NCI-H2227 treated with DMSO at 0.1 percent for 48 hours (cell line): ENCODE data around the gene CAPN12.

Source experiments
- DNase-seq: peaks from one replicate; lab custom pipeline; 2025; lab: John Stamatoyannopoulos, UW

The CAPN12 gene

DNA sequence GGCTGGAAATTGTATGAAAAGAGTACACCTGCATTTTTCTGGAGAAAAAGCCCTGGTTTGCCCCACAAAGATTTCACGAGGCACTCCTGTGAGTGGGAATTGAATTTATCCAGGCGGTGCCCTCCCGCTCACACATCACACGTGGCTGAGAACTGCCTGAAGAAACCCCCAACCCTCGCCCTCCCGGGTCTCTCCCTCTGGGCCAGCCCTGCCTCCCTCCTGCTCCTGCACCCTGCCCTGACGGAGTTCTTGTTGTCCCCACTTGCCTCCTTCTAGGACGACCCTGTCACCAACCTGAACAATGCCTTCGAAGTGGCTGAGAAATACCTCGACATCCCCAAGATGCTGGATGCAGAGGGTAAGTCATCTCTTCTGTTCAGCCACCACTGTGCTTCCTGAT, 35.2 kb downstream of the CAPN12 start:
- no peak for DNase-seq

DNA sequence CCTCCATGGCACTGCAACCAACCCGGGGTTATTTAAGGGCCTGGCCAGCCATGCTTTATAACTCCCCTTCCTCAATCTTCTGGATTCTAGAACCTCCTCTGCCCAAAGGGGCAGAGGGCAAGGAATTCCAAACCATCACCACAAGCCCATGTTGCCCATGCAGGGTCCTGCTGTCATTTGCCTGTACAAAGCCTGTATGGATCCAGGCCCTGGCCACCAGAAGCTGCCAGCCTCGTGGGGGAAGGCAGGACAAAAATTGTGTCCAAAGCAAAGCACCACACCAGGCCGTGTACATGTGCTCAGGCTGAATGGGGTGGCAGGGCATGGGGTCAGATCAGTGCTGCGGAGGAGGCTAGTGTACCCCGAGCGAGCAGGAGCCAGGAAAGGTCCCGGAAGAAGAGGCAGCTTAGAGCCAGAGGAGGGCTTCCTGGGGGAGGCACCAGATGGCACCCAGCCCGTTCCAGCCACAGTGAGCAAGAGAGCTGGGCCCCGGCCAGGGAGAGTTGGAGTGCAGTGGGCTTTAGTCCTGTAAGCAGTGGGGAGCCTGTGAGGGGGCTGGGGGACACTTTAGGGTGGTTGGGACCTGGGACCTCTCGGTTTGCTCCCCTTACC, 35.8 kb downstream of the CAPN12 start:
- DNase-seq = no peak

DNA sequence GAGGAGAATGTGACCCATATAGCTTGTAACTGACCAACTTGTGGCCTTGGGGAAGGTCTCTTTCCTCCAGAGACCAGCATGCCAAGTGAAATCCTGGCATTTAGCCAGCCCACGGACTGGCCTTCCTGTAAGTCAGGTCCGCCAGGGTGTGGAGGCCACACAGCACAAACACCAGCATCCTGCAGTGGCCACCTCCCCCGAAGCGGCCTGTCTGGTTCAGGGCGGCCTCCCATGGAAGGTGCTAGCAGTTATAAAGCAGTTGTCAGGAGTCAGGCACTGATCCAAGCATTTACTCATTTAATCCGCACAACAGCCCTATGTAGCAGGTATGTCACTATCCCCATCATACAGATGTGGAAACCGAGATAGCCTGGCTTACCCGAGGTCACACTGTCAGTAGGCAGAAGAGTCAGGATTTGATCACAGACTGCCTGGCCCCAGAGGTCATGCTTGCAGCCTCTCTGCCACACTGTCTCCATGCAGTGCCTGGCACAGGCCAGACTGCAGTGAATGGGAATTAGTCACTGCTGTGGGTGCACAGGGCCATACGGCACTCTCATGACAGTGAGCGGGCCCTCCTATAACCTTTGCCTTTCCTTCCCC, 36.7 kb downstream of the CAPN12 start:
- no peak for DNase-seq

DNA sequence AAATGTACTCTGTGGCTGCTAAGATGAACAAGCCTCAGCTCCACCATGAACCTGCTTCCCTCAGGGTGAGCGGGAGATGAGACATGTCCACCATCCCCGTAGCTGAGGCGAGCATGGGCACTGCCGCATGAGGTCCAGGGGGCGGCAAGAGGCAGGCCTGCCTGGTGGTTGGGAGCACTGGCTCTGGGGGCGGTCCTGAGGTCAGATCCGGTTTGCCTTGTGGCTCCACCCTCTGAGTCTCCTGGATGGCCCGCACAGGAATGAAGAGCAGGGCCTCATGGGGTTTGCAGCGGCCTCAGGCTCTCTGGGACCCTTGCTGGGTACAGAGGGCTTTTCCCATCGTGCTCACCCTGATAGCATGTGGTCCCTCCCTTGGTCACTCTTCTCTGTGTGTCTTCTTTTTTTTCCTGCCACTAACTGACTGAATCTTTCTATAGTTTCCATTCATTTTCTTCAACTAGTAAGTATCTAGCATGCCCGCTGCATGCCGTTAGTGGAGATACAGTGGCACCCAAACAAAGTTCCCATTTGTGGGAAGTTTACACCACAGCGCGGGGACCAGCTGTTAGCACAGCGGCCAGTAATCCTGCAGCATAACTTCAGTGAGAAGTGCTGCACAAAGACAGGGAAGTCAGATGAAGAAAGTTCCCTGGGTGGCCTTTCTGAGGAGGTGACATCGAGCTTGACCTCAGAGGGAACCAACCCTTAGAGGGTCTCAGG, 37.3 kb downstream of the CAPN12 start:
- DNase-seq = no peak

DNA sequence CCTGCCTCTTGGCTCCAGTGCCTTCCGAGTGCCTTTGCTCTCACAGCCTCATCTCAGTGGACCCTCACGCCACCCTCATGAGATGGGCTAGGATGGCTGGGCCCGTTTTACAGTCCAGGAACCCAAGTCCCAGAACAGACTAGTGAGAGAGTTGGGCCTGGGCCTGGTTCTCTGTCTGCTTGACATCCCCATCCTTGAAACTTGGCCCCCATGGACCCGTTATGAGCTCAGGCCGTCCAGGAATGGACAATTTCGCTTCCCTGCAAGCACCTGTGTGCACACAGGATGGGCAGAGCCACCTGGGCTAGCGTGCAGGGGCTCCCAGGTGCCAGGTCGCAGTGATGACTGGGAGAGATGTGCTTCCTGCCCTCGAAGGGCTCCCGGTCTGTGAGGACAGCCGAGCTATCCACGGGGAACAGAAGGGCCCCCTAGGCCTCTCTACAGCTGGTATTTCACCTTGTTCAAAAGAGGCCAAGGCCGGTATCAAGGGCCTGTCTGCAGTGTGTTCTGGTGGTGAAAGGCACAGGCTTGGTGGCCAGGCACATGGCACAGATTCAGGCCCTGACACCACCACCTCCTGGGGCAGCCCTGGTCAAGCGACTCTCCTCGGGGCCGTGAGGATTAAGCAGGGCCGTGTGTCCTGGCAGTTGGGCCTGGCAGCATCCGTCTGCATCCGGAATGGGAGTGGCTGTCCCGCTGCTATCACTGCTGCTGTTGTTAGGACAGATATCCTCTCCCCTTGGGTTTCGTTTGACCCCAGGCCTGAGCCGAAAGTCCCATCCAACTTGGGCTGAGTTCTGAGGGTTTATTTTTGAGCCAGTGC, 38.9 kb downstream of the CAPN12 start:
- no peak for DNase-seq

DNA sequence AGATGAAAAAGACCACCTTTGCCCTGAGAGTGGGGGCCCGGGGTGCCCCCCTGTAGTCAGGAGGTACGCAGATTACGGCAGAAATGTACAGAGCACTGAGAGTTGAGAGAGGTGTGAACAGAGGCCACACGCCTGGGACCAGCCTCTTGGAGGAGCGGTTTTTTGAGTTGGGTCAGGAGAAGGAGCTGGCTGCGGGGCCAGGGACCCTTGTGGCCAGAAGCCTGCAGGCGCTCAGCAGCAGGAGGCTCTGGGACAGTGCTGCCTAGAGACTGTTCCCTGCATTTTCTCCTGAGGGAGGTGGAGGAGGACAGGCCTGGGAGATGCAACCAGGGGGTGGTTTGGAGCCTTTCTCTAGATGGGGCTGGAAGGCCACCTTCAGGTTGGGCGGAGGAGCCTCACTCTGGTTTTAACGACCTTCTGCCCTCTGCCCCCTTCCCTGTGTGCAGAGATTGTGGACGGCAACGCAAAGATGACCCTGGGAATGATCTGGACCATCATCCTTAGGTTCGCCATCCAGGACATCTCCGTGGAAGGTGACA, 39.7 kb downstream of the CAPN12 start:
- DNase-seq = no peak

DNA sequence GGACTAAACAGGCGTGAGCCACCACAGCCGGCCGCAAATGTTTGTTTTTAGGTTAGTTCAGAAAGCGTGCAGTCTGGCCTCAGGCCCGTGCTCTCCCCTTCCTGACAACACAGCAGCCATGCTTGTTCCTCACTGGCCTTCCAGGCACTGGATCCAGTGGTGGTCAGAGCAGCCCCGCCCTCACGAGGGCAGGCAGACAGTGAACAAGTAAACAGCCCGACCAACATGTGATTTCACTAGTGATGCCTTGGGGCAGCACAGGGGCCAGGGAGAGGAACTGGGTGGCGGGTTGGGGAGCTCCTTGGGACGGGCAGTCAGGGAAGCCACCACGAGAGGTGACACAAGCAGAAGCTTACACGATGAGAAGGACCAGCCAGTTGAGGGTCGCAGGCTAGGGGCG, 40.8 kb downstream of the CAPN12 start:
- no peak for DNase-seq

DNA sequence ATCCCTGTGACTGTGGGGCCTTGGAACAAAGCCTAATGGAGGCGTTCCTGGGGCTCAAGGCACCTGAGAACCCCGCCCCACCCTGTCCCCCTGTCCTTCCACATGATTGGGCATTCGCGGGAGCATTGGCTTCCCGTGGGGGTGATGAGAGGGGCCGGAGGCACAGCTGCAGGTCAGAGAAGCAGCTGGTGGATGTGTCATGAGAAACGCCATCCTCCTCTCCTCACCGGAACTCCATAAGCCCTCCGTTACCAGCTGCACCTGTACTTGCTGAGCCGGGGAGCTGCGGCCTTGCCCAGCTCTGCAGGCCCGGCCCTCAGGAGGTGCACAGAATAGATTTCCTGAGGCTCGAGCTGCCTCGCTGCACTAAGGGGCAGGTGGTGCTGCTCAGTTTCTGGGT, 42.0 kb downstream of the CAPN12 start:
- DNase-seq = no peak

DNA sequence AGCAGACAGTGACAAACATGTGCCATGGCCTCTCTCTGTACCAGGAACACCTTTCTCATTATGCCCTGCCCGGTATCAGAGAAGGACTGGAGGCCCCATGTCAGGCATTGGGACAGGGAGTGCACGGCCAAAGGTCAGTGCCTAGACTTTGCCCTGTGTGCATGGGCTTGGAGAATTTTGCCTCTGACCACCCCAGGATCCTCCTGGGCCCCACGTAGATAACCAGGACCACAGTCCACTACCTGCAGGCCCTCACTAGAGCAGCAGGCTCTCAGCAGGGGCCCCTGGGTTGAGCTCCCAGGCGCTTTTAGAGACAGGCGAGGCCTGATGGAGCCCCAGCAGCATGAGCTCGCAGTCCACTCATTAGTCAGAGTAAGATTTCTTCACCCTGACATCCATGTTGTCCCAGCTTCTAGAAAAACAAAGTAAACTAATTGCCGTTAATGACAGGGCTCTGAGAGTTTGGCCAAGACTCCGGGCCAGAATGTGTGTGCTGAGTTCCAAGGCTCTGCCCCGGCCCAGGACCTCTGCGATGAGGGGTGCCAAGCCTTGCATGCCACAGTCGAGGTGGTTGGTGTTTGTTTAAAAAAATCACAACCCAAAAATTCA, 42.7 kb downstream of the CAPN12 start:
- no peak for DNase-seq

DNA sequence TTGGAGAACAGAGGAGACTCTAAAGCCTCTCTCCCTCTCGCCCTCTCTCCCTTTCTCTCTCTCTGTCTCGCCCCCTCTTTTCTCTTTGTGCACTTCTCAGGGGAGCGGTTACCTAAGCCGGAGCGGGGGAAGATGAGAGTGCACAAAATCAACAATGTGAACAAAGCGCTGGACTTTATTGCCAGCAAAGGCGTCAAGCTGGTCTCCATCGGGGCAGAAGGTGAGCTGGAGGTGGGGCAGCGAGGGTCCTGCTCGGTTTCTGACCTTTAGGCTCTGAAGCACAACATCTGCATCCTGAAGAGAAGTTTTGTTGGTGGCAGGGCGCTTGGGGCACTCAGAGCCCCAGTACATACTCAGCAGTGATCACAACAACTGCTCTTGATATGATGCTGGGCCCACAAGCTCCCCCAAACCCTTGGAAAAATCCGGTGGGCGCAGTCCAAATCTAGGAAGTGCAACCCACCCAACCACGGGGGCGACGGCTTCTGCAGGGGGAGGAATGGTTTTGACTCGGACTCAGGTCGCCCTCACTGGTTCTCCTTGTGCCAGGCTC, 43.3 kb downstream of the CAPN12 start:
- DNase-seq = no peak

DNA sequence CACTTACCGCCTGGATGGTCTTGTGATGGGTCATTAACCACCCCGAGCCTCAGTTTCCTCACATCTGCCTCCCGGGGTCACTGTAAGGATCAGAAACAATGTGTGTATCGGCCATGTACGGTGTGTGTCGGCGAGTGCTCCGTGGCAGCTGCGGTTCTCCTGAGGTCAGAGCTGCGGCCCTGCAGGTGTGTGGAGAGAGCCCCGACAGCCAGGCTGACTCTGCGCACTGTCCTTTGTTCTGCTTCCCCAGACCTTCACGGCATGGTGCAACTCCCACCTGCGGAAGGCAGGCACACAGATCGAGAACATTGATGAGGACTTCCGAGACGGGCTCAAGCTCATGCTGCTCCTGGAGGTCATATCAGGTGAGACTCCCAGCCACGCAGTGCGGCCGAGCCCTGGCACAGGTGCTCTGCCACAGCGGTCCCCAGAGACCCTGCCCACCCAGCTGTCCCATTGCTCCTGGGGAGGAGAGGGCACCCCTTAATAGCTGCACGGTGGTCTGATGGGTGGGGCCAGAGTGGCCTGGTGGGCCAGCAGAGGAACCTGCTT, 43.8 kb downstream of the CAPN12 start:
- DNase-seq = no peak

DNA sequence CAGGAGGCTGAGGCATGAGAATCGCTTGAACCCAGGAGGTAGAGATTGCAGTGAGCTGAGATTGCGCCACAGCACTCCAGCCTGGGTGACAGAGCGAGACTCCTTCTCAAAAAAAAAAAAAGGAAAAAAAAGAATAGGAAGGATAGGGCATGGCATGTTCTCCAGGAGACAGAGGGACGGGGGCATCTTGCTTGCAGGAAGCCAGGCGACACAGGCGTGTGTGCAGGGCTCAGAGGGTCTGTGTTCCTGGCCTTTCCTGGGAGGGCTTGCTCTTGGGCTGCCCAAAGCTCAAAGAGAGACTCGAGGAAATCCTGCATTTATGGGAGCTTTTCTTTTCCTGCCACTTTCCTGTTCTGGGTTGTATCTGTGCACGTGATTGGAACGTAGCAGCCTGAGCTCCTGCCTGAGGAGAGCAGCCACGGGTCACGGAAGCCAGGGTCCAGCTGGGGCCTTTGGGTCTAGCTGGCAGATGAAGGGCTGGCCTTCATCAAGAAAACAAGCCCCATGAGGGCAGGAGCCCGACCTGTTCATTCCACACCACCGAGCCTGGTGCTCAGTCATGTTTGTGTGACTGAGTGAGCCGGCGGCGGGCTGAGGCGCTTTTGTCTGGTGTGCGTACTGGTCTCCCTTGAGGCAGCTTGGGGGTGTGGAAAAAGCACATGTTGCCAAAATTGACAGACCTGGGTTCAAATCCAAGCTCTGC, 44.5 kb downstream of the CAPN12 start:
- DNase-seq = no peak

DNA sequence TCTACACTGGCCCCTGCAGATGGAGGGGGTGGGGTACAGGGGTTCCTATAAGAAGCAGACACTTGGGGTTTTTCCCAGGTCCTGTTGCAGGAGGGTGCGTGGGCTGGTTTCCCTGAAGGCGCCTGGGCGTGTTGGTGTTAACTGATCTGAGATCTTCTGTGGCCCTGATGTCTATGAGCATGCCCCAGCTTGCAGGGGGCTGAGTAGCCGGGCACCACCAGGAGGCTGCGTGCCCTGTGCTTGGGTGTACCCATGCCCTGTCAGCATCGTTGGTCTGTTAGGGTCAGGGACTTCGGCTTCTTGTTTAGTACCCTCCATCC, 45.3 kb downstream of the CAPN12 start:
- DNase-seq = no peak

DNA sequence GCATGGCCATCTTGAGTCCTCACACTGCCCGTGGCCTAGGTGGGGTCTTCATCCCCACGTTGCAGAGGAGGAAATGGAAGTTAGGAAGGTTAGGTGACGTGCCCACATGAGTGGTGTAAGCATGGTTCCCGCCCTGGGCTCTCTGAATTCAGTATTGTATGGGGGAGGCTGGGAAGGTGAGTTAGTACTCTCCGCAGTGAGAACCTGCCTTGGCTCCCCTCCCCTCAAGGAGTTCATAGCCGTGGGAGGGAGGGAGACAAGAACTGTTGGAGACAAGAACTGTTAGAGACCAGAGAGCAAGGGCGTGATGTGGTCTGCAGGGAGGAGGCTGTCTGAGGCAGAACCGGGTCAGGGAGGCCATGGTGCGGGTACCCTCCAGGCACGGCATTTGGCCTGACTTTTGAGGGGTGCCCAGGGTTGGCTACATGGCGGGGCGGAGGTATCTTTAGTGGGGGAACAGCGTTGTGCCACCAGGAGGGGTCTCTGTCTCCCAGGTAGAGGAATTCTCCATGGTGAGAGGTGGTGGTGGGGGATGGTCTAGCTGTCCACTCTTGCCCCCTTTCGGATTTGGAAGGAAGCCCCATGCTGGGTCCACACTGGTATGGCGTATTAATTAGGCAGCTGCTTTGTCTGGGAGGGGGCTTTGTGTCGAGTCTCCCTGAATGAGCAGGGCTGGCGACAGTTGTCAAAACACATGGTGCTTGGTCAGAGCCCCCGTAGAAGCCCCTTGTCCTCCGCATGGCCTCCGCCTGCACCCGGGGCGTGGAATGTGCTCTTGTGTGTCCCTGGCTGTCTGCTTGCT, 45.8 kb downstream of the CAPN12 start:
- no peak for DNase-seq

DNA sequence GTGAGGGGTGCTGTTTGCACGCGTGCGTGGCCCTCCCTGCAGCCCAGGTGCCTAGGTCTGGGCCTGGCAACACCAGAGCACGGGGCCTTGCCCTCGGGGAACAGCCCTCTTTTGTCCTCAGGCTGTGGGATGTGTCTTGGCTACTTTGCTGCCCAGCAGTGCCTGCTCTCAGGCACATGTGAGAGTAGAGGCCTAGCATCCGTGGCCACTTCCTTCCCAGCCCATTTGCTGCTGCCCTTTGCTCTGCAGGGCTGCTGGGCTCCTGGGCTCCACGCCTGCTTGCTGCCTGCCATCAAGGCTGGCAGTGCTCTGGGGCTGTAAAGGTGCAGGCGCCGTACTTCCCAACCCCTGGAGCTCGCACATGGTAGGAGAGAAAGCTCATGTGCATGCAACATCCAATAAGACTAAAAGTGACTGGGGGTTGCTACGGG, 46.6 kb downstream of the CAPN12 start:
- DNase-seq = no peak

DNA sequence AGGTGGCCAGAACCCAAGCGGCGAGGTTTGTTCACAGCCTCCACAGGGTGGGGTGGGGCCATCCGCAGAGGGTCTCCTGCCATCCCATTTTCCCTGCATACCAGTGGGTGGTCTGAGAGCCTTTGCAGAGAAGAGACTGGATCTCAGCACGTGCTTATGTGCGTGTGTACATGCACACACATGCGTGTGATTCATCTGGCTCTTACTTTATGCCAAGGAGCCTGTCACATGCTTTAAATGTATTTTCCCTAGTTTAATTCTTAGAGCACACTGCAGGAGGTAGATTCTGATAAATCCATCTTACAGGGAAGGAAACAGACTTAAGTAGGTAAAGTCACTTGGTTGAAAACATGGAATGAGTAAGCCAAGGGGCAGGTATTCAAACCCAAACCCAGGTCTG, 47.1 kb downstream of the CAPN12 start:
- DNase-seq = no peak

DNA sequence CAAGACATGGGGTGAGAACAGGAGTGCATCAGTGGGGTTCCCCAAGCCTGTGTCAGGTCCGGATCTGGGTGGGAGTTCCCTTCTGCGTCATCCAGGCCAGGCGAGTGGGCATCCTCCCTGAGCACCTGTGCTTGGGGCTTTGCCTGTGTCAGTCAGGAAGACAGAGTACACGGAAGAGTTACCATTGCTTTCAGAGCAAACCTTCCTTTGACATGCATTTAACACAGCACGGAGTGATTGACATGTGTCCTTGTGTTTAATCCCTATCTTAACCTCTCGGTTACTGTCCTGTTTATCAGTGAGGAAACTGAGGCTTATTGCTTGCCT, 47.6 kb downstream of the CAPN12 start:
- DNase-seq = no peak

DNA sequence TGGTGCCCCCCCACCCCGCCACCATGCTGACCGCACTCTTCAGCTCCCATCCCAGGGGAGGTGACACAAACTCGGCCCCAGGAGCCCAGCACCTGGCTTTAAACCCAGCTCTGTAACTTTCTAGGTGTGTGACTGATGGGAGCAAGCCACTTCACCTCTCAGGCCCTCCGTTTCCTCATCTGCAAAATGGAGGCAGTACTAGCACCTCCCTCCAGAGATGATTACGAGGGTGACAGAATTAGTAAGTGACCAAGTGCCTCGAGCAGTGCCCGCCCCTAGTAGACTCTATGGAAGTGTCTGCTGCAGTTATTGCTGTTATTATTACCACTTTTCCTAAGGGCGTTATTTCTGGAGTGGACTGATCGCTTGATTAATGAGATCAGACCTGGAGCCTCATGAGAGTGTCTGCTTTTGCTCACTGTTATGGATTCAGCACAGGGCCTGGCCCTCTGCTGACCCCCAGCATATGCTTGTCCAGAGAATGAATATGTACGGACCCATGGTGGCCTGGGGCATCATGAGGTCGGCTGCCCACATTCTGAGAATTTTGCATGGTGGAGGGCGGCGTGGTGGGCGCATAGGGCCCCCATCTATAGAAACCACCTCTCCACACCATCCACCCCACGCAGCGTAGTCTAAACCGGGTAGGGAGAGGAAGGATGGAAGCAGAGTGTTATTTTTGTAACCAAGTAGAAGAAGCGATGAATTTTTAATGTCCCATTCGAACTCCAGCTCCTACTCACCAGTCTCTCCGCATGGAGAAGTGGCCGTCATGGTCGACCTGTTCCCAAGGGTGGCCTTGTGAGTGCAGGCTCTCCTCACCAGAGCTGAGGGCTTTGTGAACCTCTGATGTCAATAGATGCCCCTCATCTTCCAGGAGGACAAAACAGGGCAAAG, 48.2 kb downstream of the CAPN12 start:
- DNase-seq = no peak

DNA sequence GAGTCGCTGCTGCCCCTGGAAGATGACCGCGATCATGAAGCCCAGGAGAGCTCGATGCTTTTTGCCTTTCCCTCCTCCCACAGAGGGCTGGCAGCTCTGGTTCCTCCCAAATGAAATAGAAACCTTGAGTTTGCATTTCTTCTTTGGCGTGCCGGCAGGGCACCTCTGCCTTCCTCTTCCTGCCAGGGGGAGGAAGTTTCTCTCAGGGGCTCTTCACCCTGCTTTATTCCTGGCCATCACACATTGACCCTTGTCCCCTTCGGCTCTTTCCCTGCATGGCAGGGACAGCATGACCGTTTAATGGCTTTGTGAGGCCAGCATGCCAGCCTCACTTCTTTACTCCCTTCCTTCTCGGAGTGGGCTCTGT, 49.0 kb downstream of the CAPN12 start:
- no peak for DNase-seq
